Stomach smooth muscle (tissue), 2 donors: Measurements from ENCODE around the gene ADAMTS8.

Experiments used
- H3K27ac ChIP-seq: one replicate; pipeline ENCODE4 v1.7.0; 2013; ENCODE audit warnings: mild to moderate bottlenecking, low read length, inconsistent platforms
- H3K27me3 ChIP-seq, 2 donors: one replicate each; pipeline ENCODE4 v1.7.0; 2013; ENCODE audit warnings: low read length in 2 of 2; ENCODE audit not compliant: insufficient read depth in 2 of 2, control insufficient read depth in 1 of 2
- H3K36me3 ChIP-seq, 2 donors: one replicate each; pipeline ENCODE4 v1.7.0; 2013; ENCODE audit warnings: low read length in 2 of 2; ENCODE audit not compliant: control insufficient read depth in 2 of 2, insufficient read depth in 2 of 2
- H3K4me1 ChIP-seq: one replicate; pipeline ENCODE4 v1.7.0; 2013; ENCODE audit warnings: low read length; ENCODE audit not compliant: control insufficient read depth, insufficient read depth
- H3K4me3 ChIP-seq, 2 donors: one replicate each; pipeline ENCODE4 v1.7.0; 2013; ENCODE audit warnings: low read length in 2 of 2
- H3K9ac ChIP-seq, 2 donors: one replicate each; pipeline ENCODE4 v1.7.0; 2013; ENCODE audit warnings: low read length in 2 of 2, mild to moderate bottlenecking in 1 of 2
- H3K9me3 ChIP-seq, 2 donors: one replicate each; pipeline ENCODE4 v1.7.0; 2013; ENCODE audit warnings: low read length in 2 of 2; ENCODE audit not compliant: control insufficient read depth in 2 of 2
- donor health status: healthy.
- donor health status: Pancreatic carcinoma.

The ADAMTS8 gene

DNA sequence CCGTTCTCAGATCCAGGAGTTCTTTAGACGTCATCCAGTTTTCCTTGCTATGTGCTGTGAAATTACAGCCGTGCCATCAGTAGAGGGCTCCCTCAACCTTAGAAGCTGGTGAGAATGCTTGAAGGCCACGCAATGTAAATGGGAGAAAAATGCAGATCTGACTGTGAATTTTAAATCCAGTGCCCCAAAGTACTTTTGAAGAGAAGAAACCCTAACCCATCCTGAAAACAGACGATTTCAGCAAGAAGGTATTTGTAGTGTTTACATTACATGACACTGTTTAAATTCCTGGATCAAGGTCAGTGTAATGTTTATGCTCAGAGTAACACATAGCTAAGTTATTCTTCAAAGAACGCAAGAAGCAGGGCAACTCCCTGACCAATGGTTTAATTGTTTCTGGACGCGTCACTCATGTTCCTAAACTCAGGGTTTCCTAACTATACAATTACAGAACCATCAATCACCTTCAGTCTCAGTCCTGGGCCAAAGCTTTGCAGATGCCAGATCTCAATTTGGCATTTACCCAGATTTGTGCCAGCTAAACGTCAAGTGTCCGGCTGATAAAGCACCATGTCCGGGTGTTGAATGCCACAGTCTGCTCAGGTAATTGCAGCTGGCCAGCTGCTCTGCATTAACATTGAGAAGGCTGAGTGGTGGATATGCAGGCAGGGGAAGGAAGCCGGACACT lies 38.2 kb downstream of the ADAMTS8 start:
- peak overlapping the region in 1 of 2 donors; percentile 43 for H3K9ac ChIP-seq
- no peaks in the 10 kb centered on the region for H3K27me3 ChIP-seq
- no peaks in the 10 kb centered on the region for H3K36me3 ChIP-seq
- peak overlapping the region in 1 of 2 donors; percentile 29 for H3K4me3 ChIP-seq
- H3K4me1 ChIP-seq, result peaks cover 34% of the 10 kb centered on the region
- peak overlapping the region; percentile 85 for H3K27ac ChIP-seq
- H3K9me3 ChIP-seq, result no peaks in the 10 kb centered on the region

GRCh38 chr11:130389335-130389935 lies 39.0 kb downstream of the ADAMTS8 start:
- H3K4me3 ChIP-seq, result no peak overlapping the region

DNA sequence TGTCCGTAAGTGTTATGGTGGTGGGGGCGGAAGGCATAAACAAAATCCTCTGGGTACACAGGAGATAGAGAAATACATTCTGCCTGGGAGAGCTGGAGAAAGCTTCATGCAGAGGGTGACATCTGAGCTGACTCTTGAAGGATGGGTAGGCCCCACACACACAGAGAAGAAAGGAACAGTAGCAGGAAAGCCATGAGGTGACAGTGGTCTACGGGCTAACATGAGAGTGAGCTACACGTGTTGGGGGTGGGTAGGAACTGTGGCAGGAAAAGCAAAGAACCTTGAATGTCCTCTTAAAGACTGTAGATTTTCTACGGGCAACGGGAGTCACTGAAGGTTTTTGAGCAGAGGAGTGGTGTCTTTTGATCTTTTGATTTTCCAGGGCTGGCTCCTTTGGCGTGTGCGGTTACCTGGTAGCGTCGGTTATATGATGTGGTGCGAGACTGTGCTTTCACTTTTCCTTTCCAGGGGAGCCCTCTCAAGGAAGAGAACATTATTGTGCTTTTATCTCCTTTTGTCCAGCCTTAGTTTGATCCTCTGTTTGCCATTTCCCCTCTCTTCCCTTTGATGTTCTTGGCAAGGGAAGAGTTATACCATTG lies 39.7 kb downstream of the ADAMTS8 start:
- no peaks in the 10 kb centered on the region for H3K27me3 ChIP-seq
- H3K27ac ChIP-seq, result no peak overlapping the region
- no peak overlapping the region for H3K9ac ChIP-seq
- H3K4me3 ChIP-seq, result no peak overlapping the region
- H3K9me3 ChIP-seq, result no peaks in the 10 kb centered on the region
- H3K36me3 ChIP-seq, result no peaks in the 10 kb centered on the region
- peaks cover 34% of the 10 kb centered on the region for H3K4me1 ChIP-seq

More at GRCh38 chr11:130389335-130389935, 39.0 kb downstream of the ADAMTS8 start:
- H3K9ac ChIP-seq, result peak overlapping the region in 1 of 2 donors; percentile 43
- H3K27ac ChIP-seq, result peak overlapping the region; percentile 85
- peaks cover 34% of the 10 kb centered on the region for H3K4me1 ChIP-seq
- no peaks in the 10 kb centered on the region for H3K27me3 ChIP-seq
- H3K9me3 ChIP-seq, result no peaks in the 10 kb centered on the region
- H3K36me3 ChIP-seq, result no peaks in the 10 kb centered on the region

DNA sequence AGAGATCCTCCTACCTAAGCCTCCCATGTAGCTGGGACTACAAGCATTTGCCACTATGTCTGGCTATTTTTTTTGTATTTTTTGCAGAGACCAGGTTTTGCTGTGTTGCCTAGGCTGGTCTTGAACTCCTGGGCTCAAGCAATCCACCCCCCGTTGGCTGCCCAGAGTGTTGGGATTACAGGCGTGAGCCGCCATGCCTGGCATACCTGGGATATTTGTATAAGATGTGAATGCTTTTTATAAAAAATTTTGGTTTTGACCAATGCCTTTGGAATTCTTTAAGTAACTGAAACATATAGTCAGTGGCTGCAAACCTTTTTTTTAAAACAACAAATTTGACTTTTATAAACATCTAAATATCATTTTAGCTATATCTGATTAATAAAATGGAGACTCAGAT lies 42.4 kb downstream of the ADAMTS8 start:
- Histone ChIP-seq H3K9ac (no peak overlapping the region), H3K4me3 (no peak overlapping the region), H3K36me3 (no peaks in the 10 kb centered on the region), H3K27ac (no peak overlapping the region), H3K27me3 (no peaks in the 10 kb centered on the region), H3K9me3 (no peaks in the 10 kb centered on the region), H3K4me1 (peaks cover 15% of the 10 kb centered on the region)

GRCh38 chr11:130383344-130384211 lies 44.8 kb downstream of the ADAMTS8 start:
- peaks cover 0 to 3% of the 10 kb centered on the region in 2 donors for H3K9me3 ChIP-seq
- H3K4me1 ChIP-seq, result no peaks in the 10 kb centered on the region
- no peak overlapping the region for H3K9ac ChIP-seq
- H3K27ac ChIP-seq, result no peak overlapping the region
- no peaks in the 10 kb centered on the region for H3K36me3 ChIP-seq
- no peaks in the 10 kb centered on the region for H3K27me3 ChIP-seq
- no peak overlapping the region for H3K4me3 ChIP-seq

- H3K4me3 ChIP-seq, result no peak overlapping the region
- peaks cover 0 to 3% of the 10 kb centered on the region in 2 donors for H3K9me3 ChIP-seq
- H3K27me3 ChIP-seq, result no peaks in the 10 kb centered on the region
- H3K36me3 ChIP-seq, result no peaks in the 10 kb centered on the region
- no peak overlapping the region for H3K27ac ChIP-seq
- H3K9ac ChIP-seq, result no peak overlapping the region
- no peaks in the 10 kb centered on the region for H3K4me1 ChIP-seq
Measured at GRCh38 chr11:130381317-130381716, 47.1 kb downstream of the ADAMTS8 start.

- H3K4me1 ChIP-seq, result no peaks in the 10 kb centered on the region
- no peak overlapping the region for H3K27ac ChIP-seq
- H3K36me3 ChIP-seq, result no peaks in the 10 kb centered on the region
- no peaks in the 10 kb centered on the region for H3K27me3 ChIP-seq
- no peak overlapping the region for H3K4me3 ChIP-seq
- H3K9ac ChIP-seq, result no peak overlapping the region
- H3K9me3 ChIP-seq, result peaks cover 0 to 3% of the 10 kb centered on the region in 2 donors
Measured at GRCh38 chr11:130380778-130381177, 47.6 kb downstream of the ADAMTS8 start.

- Histone ChIP-seq H3K36me3 (no peaks in the 10 kb centered on the region), H3K9ac (no peak overlapping the region), H3K27ac (no peak overlapping the region), H3K4me3 (no peak overlapping the region), H3K27me3 (no peaks in the 10 kb centered on the region), H3K9me3 (peaks cover 0 to 3% of the 10 kb centered on the region in 2 donors), H3K4me1 (no peaks in the 10 kb centered on the region)
Measured at GRCh38 chr11:130379276-130379675, 49.1 kb downstream of the ADAMTS8 start.

DNA sequence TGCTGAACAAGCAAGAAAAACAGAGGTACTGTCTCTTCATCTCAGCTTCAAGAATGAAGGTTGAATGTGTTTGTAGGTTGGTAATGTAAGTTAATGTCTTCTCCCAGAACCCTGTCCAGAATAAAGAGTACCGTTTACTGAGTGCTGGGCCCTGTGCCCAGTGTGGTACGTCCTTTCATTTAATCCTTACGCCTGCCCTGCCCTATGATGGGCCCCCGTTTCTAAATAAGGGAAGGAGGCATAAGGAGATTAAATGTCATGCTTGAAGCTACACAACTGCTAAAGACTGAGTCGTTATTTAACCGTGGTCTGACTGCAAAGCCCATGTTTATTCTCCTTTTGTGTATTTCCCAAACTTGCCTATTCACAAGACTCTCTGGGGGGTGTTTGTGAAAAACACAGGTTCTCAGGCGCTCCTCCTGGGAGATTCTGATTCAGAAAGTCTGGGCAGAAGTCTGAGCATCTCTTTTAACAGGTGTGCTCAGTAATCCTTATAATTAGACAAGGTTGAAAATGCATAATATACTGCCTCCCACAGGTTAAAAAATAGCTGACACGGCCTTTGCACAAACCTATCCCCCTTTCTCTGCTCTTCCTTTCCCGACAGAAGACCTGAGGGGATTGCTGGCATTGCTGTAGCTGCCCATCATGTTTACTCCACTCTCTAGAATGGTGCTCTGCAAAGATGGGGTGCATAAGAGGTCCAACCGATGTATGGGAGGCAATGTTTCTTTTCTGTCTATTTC lies 57.4 kb downstream of the ADAMTS8 start:
- Histone ChIP-seq H3K27me3 (no peaks in the 10 kb centered on the region), H3K9ac (no peak overlapping the region), H3K9me3 (no peaks in the 10 kb centered on the region), H3K36me3 (no peaks in the 10 kb centered on the region), H3K4me1 (no peaks in the 10 kb centered on the region), H3K27ac (no peak overlapping the region), H3K4me3 (no peak overlapping the region)

GRCh38 chr11:130369713-130370112 lies 58.7 kb downstream of the ADAMTS8 start:
- H3K4me3 ChIP-seq, result no peak overlapping the region
- no peaks in the 10 kb centered on the region for H3K4me1 ChIP-seq

More at GRCh38 chr11:130369713-130370112, 58.7 kb downstream of the ADAMTS8 start:
- no peak overlapping the region for H3K27ac ChIP-seq
- no peak overlapping the region for H3K9ac ChIP-seq
- H3K27me3 ChIP-seq, result no peaks in the 10 kb centered on the region
- no peaks in the 10 kb centered on the region for H3K9me3 ChIP-seq
- no peaks in the 10 kb centered on the region for H3K36me3 ChIP-seq
